Measurements from ENCODE around the gene P2RY2. TPM values are rescaled to one million over a fixed set of nuclear protein-coding genes. Genes with fewer than 3 reads are reported as not detected.

The P2RY2 gene
- total RNA-seq, 1 donor from 2014 or later, result 4.8 TPM

DNA sequence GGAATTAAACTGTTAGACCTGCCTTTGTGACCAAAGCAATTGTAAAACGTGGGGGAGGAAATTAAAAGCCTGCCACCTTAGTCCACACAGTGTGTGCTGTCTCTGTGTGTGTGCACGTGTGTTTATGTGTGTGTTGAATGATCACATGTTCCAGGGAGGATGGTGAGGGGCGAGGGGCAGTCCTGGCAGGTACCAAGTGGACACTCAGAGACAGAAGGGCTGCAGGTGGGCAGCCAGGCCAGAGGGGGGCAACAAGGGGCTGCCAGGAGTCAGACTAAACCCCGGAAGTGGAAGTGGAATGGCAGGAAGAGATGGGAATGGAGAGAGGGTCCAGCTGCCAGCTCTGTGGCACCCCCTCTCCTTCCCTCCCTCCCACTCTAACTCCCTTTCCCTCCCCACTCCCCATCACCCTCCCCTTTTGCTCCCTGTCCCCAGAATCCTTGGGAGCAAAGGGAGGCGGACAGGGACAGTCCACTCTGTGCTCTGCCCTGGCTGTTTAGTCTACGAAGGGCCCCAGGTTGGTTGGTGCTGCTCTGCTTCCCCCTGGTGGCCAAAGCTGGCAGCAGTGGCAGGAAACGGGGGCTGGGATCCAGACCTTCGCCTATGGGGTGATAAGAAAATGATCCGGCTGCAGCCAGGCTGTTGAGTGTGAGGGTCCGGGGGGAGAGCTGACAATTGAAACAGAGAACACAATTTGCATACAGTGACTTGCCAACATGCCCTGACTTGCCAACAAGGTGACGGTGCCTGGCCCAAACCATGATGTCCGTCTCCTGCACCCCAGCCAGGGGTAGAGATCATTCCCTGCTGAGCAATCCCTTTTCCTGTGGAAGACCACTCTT, 24.4 kb downstream of the P2RY2 start:
- DNase-seq (ENCODE audit: low spot score), result peak; percentile 80

DNA sequence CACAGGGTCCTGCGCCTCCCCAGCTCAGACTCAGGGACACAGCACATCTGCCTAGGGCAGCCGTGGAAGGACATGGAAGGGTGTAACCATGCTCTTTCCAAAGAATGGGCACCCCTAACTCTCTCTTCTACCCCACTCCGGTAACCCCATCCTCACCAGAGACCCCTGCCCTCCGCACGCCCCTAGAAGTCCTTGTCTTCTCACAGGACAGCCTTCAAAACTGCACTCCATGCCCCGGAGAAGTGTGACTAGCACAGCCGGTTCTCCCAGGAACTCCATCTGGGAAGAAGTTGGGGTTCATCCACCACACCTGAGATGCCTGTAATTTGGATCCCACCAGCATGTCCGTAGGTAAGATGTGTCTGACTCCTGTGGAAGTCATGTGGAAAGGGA, 25.0 kb downstream of the P2RY2 start:
- no peak for DNase-seq (ENCODE audit: low spot score)

DNA sequence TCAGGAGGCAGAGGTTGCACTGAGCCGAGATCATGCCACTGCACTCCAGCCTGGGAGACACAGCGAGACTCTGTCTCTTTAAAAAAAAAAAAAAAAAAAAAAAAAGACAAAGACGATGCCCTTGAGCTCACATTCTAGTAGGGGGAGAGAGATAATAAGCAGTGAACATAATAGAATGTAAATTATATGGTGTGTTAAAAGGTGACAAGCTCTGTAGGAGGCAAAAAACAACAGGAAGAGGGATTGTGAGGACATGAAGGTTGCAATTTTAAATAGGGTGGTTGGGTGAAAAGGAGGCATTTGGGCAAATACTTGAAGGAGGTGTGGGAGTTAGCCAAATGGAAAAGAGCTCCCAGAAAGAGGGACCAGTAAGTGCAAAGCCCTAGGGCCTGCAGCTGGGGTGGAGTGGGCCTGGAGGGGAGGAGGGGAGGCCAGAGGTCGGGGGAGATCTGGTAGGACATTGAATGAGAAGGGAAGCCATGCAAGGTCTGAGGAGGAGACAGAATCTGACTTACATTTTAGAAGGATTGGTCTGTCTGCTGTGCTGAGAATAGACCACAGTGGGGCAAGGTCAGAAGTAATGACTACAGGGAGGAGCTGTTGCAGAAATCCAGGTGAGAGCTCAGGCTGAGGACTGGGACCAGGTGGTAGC, 26.6 kb downstream of the P2RY2 start:
- no peak for DNase-seq (ENCODE audit: low spot score)

DNA sequence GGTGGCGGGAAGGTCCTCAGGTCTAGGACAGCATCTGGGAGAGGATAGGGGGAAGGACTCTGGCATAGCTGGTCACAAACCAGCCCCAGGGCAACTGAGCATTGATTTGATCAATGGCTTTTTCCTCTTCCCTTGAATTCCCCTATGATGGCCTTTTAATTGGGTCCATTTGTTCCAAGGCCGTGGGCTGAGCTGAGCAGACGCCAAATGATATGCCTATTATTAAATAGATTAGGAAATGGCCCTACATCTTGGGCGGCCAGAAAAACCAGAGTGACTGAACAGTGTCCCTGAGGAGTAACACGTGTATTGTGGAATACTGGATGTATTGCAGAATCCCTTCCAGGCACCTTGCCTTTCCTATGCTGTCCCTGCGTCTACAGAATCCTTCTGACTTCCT, 27.4 kb downstream of the P2RY2 start:
- DNase-seq (ENCODE audit: low spot score), result no peak

DNA sequence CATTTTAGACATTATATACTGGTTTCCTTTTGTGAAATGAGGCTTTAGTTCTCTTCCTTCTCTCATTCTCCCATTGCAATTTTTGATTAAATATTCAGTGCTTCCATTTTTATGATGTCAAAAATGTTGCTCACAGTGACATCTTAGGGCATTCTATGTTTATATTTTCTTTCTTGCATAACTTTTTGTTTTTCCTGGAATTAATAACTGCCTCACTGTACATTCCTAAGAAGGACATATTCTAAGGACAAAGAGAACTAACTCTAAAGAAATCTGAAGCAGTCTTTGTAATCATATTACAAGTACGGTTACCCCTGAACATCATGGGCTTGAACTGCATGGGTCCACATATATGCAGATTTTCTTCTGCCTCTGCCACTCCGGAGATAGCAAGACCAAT, 28.2 kb downstream of the P2RY2 start:
- DNase-seq (ENCODE audit: low spot score), result no peak

DNA sequence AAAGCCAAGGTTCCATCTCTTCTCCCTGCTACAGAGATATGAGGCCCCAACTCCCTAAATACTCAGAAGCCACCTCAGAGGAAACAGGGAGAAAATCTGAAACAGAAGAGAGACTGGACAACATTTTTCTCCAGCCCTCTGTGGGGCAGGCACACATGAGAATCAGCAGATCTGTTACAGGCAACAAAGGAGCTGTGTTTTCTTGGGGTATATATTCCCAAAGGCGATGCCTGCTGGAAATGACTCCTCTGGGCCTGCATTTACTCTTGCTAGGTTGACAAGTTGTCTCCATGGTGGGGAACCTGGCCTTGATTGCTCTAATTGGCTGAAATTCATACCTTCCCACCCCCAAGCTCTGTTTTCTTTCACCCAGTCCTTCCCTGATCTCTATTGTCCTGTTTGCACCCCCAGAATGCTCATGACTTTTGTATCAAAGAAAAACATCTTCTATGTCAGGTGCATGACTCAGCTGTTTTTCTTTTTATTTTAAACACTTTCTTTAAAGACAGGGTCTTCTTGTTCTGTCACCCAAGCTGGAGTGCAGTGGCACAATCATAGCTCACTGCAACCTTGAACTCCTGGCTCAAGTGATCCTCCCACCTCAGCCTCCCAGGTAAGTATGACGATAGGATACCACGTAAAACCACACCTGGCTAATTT, 30.6 kb downstream of the P2RY2 start:
- DNase-seq (ENCODE audit: low spot score), result no peak

DNA sequence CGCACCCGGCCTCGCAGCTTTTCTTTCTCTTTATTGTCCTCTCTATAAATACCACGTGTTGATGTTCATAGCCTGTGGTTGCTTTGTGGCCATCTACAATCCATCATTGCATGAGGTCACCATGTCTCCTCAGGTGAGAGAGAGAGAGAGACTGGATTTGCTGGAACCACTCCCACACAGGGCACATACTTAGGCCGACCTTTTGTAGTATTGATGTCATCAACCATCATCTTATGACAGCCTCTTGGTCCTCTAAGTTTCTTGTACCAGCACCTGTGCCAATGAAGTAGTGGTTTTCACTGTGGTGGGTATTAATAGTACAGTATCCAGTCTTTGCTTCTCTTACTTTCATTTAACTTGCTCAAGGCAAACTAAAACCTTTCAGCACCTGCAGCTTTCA, 31.2 kb downstream of the P2RY2 start:
- DNase-seq (ENCODE audit: low spot score), result no peak

DNA sequence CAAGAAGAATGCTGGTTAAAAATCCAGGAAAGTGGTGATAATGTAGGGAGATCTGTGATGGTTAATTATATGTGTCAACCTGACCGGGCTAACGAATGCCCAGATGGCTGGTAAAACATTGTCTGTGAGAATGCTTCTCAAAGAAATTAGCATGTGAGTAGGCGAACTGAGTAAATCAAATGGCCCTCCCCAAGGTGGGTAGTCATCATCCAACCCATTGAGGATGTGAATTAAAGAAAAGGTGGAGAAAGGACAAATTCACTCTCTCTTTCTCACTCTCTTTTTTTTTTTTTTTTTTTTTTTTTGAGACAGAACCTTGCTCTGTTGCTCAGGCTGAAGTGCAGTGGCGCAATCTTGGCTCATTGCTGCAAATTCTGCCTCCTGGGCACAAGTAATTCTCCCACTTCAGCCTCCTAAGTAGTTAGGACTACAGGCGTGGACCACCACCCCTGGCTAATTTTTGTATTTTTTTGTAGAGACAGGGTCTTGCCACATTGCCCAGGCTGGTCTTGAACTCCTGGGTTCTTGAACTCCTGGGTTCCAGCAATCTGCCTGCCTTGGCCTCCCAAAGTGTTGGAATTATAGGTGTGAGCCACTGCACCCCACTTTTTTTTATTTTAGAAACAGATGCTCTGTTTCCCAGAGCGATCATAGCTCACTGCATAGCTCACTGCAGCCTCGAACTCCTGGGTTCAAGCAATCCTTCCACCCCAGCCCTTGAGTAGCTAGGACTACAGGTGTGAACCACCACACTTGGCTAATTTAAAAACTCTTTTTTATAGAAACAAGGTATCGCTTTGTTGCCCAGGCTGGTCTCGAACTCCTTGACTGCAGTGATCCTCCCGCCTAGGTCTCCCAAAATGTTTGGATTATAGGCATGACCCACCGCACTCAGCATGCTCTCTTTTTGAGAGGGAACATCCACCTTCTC, 32.0 kb downstream of the P2RY2 start:
- DNase-seq (ENCODE audit: low spot score), result no peak

DNA sequence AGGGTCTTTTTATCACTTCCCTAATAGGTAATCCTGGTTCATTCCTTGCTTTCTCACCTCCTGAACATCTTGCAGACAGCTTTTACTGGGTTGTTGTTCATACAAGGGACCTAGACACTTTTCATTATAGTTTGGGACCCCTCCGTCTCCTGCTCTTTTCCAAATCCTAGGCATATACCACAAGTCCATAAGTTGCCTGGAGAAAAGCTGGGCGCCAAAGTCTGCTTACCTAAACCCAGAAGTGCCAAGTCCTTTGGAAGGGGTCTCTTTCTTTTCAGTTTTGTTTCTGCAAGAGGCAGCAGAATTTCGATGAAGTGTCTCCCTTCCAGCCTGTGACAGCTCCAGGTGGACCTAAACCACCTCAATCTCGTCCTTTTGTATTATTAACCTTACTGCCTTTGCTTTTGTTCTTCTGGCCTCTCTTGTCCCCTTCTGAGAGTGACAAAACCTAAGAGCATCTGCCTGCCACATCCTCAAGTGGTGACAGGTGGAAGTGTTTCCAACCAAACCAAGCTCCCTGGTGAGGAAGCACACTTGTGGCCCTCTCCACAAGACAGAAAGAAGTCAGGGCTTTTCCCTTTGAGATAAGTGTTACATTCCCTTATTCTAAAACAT, 34.6 kb downstream of the P2RY2 start:
- DNase-seq (ENCODE audit: low spot score), result no peak

DNA sequence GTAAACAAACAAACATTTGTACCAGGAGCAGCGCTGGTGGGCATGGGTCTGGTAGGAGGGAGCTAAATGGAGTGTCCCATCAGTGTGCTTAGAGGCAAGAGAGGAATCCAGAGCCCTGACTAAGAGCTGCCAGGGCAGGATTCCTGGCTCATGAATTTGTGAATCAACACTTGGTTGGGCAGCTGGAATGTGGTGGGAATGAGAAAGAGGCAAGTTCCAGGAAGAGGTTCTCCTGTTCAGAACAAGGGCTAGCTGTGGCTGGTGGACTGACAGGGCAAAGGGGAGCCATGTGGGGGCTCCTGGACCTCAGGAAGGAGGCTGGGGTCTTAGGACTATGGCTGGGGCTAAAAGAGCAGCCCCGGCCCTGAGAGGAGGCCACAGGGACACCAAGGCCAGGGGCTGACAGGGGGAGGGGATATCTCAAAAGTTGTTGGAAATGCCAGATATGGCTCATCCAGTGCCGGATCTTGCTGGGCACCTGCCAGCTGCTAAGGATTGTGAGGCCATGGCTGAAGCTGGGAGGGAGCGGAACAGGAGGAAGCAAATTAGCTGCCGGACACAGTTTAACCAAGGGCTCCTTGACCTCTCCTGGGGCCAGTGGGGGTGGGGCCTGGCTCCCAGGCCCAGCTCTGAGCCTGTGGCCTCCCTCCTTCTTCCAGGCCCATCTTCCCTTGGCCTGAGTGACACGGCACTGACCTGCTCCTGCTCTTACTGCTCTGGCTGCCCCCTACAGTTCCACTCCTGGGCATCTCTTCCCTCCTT, 39.4 kb downstream of the P2RY2 start:
- DNase-seq (ENCODE audit: low spot score), result peak; percentile 55

DNA sequence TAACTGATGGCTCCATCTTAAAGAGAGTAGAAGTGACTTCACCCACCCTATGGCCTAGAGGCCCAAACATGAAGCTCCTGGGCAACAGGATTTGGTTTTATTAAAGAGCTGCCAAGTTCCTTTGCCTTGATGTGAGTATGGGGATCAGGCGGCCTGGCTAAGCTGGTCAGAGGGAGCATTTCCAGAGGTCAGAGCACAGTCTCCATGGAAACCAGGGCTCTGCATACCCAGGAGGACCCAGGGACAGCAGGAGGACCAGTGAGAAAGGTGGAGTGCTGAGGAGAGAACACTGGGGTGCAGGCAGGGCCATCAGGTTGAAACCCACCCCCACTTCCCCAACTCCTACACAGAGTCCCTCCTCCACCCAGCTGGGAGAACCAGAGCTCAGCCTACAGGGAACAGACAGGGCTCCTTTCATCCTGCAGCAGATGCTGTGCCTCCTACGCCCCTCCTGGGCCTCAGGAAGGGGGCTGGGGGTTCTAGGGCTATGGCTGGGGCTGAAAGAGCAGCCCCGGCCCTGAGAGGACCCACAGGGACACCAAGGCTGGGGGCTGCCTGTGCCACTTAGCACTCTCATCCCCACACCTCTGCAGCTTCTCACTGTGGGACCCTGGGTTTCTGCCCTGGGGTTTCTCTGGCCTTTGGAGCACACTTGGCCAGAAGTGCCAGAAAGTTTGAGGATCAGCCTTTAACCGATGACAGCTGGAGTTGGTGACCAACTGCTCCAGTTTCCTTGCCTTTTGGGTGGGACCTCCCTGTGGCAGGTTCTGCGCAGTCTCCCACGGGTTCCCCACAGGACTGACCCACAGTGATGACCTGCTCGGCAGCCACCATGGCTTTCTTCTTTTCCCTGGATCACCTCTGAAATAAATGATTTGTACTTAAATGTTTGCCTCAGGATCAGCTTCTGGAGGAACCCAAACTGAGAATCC, 40.3 kb downstream of the P2RY2 start:
- DNase-seq (ENCODE audit: low spot score), result no peak

DNA sequence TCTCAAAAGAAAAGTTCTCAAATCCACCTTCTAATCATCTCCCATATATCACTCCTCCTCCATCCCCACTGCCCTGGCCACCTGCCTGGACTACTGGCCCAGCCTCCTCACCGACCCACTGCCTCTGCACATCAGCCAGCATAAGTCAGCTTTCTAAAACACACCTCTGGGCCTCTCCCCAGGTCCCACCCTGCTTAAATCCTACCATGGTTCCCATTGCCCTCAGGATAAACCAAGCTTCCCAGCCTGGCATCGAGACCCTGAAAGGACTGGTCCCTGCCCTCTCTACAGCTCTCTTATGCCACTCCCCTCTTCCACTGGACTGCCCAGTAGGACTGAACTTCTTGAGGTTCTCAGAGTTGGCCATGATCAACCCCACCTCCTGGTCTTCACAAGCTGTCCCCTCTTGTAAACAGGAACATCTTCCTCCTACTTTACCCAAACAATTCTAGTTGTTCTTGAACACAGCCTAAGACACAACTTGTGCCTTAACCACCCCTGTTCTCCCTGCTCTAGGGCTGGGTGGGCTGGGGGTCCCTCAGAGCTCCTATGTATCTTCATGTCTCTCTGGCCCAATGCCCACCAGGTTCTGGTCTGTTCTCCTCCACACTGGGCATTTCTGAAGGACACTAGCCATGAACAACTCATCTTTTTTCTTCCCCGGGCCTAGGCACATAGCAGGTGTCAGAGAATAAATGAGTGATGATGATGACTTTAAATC, 41.5 kb downstream of the P2RY2 start:
- no peak for DNase-seq (ENCODE audit: low spot score)

DNA sequence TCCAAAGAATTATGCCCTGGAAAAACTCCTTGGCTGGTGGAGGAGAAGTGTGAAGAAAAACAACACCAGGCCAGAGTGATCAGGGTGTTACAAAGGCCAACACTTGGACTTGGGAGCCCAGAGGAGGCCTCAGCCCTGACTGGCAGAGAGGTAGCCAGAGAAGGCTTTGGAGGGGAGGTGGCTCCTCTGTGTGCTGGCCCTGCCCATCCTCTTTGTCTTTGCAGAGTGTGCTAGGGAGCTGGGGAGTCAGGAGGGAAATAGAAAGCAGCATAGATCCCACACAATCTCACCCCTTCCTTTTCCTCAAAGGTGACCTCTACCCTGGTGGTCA, 42.0 kb downstream of the P2RY2 start:
- DNase-seq (ENCODE audit: low spot score), result no peak

DNA sequence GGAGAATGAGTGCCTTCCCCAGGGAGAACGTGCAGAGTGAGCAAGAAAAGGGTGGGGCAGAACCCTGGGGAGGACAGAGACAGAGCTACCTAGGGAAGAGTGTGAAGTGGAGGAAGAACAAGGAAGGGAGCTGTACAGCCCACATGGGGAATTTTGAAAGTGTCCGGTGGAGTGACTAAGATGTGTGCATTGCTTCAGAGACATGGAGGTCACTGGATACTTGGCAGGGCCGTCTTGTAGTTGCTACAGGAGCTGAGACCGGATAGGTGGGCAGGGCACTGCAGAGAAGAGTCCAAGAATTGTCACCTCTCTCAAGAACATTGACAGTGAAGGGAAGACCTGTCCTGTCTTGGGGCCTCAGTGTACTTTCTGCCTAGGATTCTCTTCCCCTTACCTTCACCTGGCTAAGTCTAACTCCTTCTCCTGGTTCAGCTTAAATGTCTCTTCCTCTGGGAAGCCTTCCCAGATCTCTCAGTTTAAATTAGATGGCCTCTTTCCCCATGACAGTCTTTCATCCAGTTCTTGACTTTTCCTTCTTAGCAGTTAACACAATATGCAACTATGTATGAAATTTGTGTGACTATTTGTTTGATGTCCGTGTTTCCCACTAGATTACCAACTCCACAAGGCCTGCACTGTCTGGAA, 44.9 kb downstream of the P2RY2 start:
- DNase-seq (ENCODE audit: low spot score), result no peak

DNA sequence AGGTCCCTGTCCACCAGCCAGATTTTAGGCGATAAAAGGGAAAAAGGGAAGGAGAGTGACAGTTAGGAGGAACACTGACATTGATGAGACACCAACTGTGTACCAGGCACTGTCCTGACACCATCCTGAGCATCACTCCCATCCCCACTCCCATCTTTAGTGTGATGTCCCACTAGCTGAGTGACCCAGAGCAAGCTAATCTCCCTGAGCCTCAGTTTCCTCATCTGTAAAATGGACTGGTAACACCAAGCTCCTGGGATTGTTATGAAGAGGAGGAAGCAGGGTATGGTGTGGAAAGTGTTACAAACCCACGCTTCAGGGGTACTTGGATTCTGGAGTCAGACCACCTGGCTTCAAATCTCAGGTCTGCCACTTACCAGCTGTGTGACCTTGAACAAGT, 45.6 kb downstream of the P2RY2 start:
- no peak for DNase-seq (ENCODE audit: low spot score)

DNA sequence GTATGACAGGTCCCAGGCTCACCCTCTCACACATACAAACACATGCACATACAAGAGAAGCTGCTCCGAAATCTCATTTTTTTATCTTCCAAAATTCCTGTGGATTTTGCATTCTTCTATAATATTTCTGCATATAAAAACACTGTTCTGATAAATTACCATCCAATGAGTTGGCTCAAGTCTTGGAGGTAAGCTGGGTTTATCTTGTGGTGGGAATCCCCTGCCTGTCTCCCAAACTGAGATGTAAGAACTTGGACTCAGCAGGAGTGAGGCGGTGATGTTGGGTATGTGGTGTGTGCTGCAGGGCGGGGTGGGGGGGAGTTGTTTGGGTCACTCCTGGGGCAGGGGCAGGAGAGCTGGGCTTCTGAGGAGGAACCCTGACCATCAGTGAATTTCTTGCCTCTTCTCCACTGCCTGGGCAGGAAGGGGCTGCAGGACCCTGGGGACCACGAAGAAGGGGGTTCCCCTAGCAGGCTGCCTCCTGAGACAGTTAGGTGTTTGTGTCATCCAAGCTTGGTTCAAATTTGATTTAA, 47.3 kb downstream of the P2RY2 start:
- DNase-seq (ENCODE audit: low spot score), result no peak

DNA sequence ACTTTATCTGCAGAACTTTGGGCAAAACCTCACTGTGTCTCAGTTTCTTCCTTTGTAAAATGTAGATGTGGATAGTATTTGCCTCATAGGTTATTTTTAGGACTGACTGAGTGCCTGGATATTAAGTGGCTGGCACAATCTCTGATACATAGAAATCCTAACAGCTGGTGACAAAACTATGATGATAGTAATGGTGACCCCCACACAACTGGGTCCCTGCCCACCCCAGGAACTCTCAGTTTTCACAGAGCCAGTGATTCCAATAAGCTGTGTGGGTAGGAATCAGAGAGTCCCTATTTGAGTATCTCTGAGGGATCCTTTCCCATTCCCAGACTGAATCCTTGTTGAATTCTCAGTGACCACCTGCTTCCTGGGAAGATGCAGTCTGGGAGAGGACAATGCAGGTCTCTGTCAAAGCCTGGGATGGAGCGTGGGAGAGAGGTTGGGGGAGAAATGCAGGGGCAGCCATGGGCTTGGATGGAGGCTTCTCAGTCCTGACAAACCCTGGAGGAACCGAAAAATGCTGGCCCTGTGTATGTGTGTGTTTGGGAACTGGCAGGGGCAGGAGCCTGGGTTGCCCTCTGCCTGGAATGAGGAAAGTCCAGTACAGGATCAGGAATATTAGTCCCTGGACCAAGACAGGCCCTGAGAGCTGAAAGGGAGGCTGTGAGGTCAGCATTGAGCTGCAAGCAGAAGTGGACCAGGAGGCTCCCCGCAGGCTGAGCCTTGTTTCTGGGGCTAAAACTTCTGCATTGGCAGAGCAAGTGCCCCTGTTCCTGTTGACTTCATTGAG, 48.0 kb downstream of the P2RY2 start:
- no peak for DNase-seq (ENCODE audit: low spot score)
